GM21515 (cell line): Measurements from ENCODE around the gene KREMEN2.
"Not testable (repeated sequence)": the region's sequence is repeated elsewhere in the genome, so short reads cannot be mapped to it uniquely, and the experiment has no call there.

Experiments used
- ATAC-seq: cut with Tn5 transposase; IDR thresholded peaks from one replicate; pipeline ENCODE4 v1.9.1; 2021; ENCODE audit not compliant: unreplicated experiment

Gene KREMEN2

GRCh38 chr16:2963723-2964474 is at the start of gene KREMEN2:
Gene KREMEN2, plus strand, starts transcription at chr16:2964275. Its CDS starts 246 bp downstream, at chr16:2964521.
- ATAC-seq: no peak

- ATAC-seq: no peak
These were observed 48.7 kb upstream of the KREMEN2 start for GRCh38 chr16:2915196-2915929.

- ATAC-seq: no peak
These were observed 44.4 kb upstream of the KREMEN2 start for GRCh38 chr16:2919511-2920255.

- ATAC-seq: no peak
These were observed 40.6 kb upstream of the KREMEN2 start for GRCh38 chr16:2923481-2923880.

- no peak for ATAC-seq
These were observed 38.9 kb upstream of the KREMEN2 start for GRCh38 chr16:2924901-2925755.

- ATAC-seq: no peak
These were observed 38.0 kb upstream of the KREMEN2 start for GRCh38 chr16:2925951-2926649.

- ATAC-seq: no peak
These were observed 37.5 kb upstream of the KREMEN2 start for GRCh38 chr16:2926650-2926999.

- ATAC-seq: no peak
These were observed 36.9 kb upstream of the KREMEN2 start for GRCh38 chr16:2927010-2927646.

- not testable (repeated sequence) for ATAC-seq
These were observed 35.9 kb upstream of the KREMEN2 start for GRCh38 chr16:2928151-2928550.

GRCh38 chr16:2928796-2929195 is 35.3 kb upstream of the KREMEN2 start:
- ATAC-seq: no peak

- ATAC-seq: no peak
These were observed 34.4 kb upstream of the KREMEN2 start for GRCh38 chr16:2929693-2930092.

GRCh38 chr16:2930236-2930635 is 33.8 kb upstream of the KREMEN2 start:
- ATAC-seq: no peak

- ATAC-seq: not testable (repeated sequence)
These were observed 32.7 kb upstream of the KREMEN2 start for GRCh38 chr16:2931231-2931914.

GRCh38 chr16:2933136-2933535 is 30.9 kb upstream of the KREMEN2 start:
- ATAC-seq: no peak

- no peak for ATAC-seq
These were observed 30.4 kb upstream of the KREMEN2 start for GRCh38 chr16:2933701-2934100.

GRCh38 chr16:2934450-2934849 is 29.6 kb upstream of the KREMEN2 start:
- ATAC-seq: no peak

GRCh38 chr16:2936436-2937011 is 27.6 kb upstream of the KREMEN2 start:
- no peak for ATAC-seq

- ATAC-seq: no peak
These were observed 26.9 kb upstream of the KREMEN2 start for GRCh38 chr16:2937170-2937569.

GRCh38 chr16:2938206-2938605 is 25.9 kb upstream of the KREMEN2 start:
- no peak for ATAC-seq
